ENCODE measurements around the gene SPAG9. TPM values are rescaled to one million over a fixed set of nuclear protein-coding genes. Genes with fewer than 3 reads are reported as not detected.

The SPAG9 gene
- total and polyA plus RNA-seq, 2 of the 8 experiments (the other 6 are each of a cell fraction or from before 2014, with no cell fraction given), result 9.8 to 63.8 TPM

- TF ChIP-seq KDM5A (IDR thresholded peaks at IDR 0.05; ENCODE audit: low read length) (no peak), RAD21 (IDR thresholded peaks at IDR 0.05 in 1 of 2, conservative IDR thresholded peaks at IDR 0.05 in 1 of 2; ENCODE audit: low read depth in 2 of 2, low read length in 2 of 2) (no peak), POU5F1 (IDR thresholded peaks at IDR 0.05; ENCODE audit: low read depth, low read length) (no peak), SIRT6 (IDR thresholded peaks at IDR 0.05; ENCODE audit: low read length) (no peak), ASH2L (IDR thresholded peaks at IDR 0.05; ENCODE audit: low read length) (no peak), USF2 (IDR thresholded peaks at IDR 0.05; ENCODE audit: low read length) (no peak), HDAC2 (IDR thresholded peaks at IDR 0.05; ENCODE audit: borderline replicate concordance in 1 of 2, low read depth in 2 of 2, low read length in 2 of 2) (no peak)
Measured at GRCh38 chr17:51044976-51045375, 75.7 kb downstream of the SPAG9 start (continued).

Measured in H1 (cell line).